Effector CD8-positive, alpha-beta T cell (primary cell): Measurements from ENCODE around the gene PROM2.

Source experiments
- DNase-seq: peaks from one replicate; lab custom pipeline; 2025; lab: John Stamatoyannopoulos, UW

Gene PROM2

DNA sequence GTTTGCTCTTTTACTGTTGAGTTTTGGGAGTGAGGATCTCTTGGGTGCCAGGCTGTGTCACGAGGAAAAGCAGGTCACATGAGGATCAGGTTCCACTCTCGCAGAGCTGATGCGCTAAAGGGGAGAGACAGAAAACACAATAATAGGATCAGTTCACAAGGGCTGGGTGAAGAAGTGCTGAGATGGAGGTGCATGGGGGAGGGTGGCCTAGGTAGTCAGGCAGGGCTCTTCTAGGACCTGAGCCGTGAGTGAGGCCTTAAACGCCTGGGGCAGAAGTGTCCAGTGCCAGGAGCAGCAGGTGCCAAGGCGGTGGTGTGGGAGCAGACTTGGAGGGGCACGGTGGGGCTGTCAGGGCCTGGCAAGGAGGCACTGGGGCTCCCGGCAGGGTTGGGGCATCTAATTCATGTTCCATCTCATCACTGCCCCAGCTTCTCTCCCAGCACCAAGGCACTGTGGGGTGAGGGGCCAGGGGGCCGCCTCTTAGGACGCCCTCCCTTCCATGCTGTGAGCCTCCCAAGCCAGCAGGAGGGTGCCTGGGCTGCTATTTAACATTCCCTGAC, 32.2 kb downstream of the PROM2 start:
- DNase-seq = no peak

DNA sequence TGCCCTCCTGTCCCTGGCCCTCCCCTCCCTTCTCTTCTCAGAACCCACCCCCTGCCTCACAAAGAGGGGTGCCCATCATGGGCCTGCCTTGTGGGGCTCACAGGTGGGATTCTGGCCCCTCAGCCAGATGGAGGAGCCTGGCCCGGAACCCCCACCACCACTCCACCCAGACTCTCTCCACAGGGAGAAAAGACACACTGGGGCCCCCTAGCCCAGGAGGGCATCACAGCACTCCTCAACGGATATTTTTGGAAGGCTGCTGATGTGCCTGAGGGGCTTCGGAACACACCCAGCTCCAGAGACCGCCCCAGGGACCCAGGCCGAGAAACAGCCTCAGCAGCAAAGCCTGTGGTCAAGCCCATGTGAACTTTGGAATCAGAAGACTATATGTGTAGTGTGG, 32.8 kb downstream of the PROM2 start:
- DNase-seq = no peak

DNA sequence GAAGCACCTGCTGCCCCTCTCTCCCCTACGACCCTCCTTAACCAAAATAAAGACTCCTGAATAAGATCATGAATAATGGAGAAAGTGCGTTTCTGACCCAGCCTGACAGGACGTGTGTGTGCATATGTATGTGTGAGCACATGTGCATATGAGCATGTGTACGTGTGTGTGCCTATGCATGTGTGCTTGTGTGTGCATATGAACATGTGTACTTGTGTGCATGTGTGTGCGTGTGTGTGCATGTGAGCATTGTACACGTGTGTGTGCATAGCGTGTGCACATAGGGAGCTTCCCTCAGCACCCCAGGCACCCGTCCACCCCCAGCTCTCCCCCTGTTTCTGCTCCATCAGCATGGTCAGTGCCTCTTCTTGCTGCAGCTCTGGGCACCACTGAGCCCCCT, 33.6 kb downstream of the PROM2 start:
- DNase-seq = no peak

DNA sequence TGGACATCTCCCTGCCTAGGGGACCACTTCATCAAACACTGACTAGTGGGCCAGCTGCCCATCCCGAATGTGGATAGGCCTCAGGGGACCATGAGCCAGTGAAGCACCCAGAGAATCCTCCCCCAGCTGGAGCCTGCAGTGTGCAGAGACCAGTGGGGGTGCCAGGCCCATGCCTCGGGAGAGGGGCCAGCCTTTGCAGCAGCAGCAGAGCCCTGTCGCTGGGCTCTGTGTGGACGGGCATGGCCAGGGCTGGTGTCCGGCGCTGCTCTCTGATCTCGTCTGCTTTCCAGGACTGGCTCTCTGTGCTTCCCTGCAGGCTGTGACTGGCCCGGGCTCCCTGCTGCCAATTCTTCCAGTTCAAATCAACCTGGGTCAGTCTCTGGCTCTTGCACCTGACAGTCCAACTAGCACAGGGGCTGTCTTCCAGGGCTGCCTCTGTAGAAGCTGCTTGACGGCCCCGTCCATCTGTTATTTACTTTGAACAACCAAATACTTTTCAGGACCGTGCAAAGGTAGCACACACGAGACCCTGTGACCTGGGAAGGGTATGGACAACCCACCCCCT, 34.3 kb downstream of the PROM2 start:
- no peak for DNase-seq

DNA sequence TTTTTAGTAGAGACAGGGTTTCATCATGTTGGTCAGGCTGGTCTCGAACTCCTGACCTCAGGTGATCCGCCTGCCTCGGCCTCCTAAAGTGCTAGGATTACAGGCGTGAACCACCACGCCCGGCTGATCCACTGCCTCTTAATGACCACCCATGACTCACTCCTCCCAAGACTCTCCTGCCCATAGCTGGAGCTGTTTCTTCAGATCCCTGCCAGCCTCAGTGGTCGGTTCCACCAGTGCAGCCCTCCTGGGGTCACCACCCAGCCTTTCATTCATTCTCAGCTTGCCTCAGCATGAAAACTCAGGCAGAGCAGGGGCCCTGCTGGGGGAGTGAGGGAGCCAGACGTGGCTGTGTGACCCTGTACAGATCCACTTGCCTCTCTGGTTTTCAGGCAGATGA, 35.4 kb downstream of the PROM2 start:
- no peak for DNase-seq

DNA sequence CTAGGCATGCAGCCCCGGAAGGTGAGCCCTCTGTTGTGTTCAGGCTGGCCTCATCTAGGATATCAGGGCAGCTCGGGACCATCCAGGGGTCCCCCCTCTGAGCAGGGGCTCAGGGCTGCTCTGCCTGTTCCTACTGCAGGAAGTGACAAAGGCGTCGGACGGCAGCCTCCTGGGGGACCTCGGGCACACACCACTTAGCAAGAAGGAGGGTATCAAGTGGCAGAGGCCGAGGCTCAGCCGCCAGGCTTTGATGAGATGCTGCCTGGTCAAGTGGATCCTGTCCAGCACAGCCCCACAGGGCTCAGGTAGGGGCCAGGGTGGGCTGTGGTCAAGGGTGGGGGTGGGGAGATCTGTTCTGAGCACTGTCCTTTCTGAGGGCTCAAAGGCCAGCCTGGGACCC, 36.0 kb downstream of the PROM2 start:
- no peak for DNase-seq

DNA sequence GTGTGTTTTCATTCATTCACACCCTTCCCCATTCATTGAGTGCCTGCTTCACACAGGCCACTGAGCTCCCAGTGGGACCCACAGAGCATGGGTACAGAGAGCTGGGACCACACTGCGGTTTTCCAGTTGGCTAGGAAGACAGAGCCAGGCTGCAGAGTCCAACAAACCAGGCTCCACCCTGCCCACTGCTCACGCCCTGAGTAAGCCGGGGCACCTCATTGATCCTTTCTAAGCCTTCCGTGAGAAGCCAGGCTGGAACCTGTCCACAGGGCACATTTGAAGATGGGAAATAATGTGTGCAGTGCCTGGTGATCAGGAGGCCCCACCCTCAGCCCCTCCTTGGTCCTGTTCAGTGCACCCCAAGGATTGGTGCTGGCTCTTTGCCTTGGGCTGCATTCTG, 36.4 kb downstream of the PROM2 start:
- DNase-seq = no peak

DNA sequence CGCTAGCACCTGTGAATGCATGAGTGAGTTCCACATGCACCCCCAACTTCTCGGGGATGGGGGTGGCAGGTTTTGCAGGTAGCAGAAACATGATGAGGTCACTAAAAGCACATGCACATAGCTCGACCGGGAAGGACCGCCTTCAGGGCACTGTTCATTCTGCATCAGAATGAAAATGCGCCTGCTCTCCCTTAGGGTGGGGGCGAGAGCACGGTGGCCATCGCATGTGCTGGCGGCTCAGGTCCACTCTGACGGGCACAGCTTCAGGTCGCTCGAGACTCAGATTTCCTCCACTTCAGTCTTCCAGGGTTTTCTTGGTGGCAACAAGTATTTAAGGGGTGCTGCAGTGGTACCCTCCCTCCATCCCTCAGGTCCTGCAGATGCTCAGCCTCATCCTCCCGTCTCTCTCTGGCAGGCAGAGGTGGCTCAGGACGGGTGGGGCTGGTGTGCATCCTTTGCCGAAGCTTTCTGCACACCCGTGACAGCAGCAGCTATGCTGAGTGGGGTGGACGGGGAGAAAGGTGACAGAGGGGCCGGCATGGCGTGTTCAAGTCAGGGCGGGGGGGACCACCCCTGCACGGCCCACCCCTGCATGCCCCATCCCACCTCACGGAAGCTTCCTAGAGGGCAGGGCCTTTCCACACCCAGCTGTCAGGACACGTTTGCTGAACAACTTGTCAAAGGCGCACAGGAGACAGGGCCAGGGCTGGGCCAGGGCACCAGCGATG, 37.7 kb downstream of the PROM2 start:
- no peak for DNase-seq

DNA sequence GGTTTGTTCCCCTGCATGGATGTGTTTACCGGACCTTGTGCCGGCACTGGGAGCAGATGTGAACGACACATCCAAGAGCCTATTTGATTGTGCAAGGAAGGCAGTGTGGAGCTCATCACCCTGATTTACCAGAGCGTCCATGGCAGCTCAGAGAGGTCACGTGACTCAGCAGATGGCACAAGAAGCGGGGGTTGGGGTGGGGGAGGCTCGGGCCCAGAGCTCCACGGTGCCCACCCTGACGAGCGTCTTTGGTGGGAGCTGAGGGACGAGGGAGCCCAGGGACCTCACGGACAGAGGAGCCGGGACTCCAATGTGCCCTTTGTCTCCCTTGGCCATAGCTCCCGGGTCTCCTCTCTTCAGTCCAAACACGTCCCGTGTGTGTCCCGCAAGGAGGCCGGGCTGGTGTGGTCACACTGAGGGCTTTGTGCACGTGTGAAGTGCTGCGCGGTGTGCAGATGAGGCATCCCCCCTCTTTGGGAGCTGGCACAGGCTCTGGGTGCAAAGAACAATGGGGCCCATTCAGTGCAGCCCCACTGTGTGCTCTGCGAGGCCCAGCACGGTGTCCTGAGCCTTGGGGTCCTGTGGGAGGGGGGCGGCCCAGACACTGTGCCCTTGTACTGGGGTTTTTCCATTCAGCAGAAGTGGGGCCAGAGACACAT, 38.4 kb downstream of the PROM2 start:
- DNase-seq = no peak

DNA sequence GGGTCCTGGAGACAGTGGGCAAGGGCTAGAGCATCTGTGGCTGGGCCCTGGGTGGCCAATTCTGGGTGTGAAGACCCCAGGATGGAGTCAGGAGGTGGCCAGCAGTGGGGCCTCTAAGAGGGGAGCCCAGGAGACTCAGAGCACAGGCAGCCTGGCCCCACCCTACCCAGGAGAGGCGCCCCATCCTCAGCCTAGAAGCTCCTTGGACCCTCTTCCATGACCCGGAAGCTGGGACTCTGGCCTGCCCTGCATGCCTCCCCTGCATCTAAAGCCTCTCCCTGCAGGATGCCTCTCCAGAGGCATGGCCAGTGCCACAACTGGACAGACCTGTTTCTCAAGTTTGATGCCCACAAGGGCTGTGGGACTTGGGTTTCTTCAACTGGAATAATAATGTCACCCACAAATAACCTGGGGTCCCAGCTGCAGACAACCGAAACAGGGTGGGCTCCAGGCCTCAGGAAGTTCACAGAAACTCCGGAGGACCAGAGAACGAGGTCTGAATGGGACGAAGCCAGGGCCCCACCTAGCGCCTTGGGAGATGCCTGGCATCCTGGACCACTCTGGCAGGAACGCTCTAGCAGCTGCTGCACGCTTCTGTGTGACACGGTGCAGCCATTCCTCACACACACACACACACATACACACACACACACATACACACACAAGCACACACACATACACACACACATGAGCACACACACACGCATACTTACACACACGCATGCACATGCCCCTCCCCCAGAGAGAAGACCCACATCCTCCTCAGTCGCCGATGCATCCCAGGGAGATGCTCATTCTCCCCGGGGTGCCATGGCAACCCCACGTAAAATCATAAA, 39.3 kb downstream of the PROM2 start:
- no peak for DNase-seq

DNA sequence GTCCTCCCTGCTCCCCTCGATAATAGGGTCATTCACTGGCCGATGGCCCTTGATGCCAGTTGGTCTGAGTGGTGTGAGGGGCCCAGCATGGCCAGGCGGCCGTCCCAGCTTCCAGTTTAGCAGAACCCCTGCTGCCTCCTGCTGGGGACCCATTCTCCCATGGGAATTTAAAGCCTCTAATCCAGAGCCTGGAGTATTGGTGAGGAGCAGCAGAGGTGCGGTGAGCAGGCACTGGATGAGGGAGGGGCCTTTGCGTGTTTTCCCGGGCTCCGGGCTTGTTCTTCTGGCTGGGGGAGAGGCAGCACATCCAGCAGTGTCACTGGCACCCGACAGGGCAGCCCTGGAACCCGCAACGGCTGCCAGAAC, 40.3 kb downstream of the PROM2 start:
- DNase-seq = no peak

DNA sequence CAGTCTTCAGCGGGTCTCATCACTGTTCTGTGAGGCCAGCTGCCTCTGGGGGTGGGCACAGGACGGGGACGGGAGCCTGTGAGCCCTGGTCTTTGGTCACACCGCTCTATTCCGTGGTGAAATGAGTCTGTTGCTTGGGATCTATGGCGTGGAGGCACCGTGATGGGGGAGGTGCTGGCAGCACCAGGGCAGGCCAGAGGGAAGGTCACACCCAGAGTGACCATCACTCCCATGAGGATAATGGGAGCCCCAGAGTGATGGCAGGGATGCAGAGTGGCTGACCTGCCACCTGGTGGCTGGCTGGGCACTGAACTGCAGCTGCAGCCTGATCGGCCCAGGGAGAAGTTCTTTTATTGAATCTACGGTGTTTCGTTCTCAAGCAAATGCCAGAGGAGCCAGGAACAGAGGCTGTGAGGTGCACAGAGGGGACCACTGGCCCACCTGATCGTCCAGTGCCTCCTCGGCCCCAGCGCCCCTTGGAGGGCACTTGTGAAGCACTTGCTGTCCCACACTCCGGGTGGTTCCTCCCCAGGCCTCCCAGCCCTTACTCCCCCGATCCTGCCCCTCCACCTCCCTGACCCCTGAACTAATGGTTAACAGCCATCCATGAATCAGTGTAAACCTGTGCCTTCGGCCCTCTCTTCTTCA, 40.8 kb downstream of the PROM2 start:
- DNase-seq = no peak

DNA sequence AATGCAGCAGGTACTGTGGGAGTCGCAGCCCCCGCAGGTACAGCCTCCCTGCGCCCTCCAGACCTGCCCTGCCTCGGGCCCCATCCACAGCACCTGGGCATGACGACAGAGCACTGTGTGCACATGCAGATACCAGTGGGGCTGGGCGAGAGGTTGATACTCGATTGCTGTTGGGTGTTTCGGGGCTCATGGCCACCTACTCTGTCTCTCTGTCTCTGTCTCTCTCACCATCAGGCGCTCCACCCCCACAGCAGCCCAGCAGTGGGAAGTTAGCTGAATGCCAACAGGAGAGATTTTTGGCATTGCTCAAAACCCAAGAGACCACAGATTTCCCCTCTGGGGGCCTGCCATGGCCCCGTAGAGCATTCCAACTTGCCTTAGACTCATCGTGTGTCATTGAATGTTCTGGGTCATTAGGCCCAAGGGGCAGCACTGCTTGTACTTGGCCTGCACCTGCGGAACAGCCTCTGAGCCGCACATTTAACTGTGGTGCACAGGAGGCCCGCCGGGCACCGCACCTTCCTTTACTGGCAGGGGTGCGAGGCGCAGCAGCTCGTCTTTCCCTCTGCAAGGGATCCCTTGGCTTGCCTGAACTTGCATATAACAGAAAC, 41.7 kb downstream of the PROM2 start:
- no peak for DNase-seq

DNA sequence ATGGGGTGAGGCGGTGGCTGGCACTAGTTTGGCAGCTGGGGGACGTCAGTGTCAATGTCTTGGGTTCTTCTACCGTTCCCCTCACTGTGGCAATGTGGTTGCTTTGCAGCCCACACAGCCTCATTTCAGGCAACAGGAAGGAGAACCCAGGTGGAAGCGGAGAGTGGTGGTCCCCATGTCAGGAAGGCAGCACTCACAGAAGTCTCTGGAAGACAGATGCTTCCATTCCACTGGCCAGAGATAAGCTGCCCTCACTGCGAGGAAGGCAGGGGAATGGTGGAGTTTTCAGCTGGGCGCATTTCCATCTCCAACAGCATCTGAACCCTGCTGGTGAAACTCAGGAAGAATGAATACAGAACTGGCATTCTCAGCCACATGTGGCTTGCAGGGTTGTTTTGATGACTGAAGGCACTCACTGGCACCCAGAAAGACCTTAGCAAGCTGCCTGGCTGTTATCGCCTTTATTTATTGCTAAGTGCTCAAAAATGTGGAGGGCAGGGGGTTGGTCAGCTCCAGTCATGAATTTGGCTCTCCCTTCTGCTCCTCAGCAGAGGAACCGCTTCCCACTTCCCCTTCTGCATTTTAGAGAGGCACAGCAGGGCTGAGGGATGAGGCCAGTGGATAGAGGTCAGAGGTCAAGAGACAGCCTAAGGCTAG, 42.3 kb downstream of the PROM2 start:
- no peak for DNase-seq

DNA sequence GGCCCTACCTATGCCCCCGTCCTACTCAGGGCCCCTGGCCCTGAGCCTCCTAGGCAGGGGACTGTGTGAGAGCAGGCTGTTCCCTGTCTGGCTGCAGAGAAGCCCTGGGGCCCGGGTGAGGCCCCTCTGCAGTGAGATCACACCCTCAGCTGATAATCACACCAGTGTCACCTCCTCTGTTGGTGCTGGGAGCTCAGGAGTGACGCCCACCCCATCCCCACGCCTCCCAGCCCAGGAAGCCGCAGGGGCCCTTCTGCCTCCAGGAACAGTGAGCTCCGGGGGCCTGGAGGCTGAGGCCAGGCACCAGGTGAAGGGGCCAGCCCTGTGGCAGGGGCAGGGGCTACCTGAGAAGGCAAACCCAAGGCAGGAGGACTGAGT, 42.9 kb downstream of the PROM2 start:
- no peak for DNase-seq

DNA sequence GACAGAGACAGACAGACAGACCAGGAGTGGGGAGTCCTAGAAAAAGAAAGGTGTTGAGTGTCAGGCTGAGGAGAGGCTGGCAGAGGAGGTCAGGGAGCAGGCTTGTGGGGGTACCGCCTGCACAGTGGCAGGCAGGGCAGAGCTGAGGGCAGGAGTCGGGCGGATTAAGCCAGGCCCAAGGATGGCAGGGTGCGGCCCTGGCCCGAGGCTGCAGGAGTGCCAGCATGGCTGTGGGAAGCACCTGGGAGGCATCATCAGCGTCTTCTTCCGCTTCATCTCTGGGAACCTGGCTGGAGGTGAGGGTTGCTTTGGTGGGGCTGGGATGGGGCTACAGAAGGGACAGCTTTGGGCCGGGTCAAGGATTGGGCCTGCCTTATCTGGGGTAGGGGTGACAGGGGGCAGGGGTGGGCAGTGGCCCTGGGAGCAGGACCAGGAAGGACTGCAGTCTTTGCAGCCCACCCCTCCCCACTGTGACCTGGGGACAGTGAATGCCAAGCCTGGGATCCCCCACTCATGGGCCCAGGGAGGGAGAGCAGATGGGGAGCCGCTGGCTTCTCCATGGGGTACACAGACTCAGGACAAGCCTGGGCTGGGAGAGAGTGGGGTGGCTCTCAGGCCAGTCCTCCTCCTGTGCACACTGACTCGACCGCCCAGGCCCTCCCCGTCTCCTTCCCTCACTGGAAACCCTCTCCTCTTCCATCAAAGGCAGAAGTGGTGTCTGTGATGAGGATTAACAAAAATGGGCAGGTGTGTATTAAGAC, 43.6 kb downstream of the PROM2 start:
- DNase-seq = no peak

DNA sequence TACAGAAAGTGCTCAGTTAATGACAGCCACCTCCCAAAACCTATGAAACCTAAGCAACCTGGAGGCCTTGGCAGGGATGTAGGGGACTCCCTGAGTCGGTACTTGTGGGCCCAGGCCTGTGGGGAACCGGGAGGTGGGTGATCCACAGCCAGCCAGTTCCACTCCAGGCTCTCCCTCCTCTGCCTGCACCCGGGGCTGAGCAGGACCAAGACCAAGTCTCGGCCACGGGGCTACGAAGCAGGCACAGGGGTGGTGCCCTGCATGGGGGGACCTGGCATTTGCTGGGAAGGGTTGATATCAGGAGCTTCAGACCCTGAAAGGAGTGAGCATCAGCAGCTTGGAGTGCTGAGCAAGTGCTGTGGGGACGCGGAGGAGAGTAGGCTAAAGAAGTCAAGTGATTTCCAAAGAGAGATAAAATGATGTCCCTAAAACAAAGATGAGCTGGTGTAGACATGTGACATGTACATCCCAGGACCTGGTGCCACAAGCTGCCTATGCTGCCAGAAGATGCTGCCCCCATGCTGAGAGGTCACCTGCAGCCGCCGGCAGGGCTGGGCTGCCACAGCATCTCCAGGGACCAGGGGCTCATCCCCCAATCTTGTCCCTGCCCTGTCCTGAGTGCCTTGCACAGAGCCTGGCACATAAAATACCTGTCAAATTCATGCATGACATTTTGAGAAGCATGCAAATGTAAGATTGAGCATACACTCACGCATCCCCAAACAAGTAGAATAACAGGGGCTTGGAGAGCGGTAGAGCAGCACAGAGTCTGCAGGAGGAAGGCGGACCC, 44.4 kb downstream of the PROM2 start:
- DNase-seq = no peak

DNA sequence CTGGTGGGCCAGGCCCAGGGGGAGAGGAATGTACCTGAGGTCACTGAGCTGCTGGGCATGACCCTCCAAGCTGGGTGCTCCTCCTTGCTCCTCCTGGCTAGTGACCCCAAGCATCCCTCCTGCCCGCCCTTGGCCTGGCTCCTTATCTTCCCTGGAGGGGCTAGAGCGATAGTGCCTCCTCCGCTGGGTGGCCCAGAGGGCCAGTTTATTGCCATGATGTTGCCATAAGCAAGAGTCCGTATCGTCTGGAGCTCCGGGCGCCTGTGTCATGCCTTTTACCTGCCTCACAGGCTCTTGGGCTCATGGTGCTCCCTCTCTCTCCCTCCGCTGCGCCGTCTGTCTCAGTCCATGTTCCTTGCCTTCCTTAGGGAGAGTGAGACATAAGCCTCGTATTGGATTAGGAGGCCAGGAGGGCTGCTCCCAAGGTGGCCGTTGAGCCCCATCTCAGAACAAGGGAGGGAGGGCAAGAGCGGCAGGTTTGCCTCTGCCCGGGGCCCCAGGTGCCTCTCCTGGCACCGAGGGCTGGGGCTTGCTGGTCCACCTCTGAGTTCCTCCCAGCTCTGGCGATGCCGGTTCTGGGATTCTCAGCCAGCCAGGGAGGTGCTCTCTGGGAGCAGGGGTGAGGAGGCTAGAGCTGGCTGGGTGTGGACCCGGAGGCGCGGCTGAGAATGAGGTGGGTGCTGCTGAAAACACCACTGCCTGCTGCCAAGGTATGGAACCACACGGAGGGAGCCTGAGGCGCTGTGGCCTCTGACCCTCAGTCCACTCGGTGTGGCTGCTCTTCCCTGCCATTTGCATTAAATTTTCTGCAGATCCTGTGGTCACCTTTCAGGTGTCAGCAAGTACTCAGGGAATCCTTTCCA, 45.5 kb downstream of the PROM2 start:
- no peak for DNase-seq
